T1000 (cell line): Measurements from ENCODE around the gene DOCK7.

Experiments used
- DNase-seq: peaks from one replicate; lab custom pipeline; 2025; ENCODE audit warnings: mixed read lengths; lab: John Stamatoyannopoulos, UW

The DOCK7 gene

GRCh38 chr1:62406576-62406975, 281.6 kb downstream of the DOCK7 start:
- no peak for DNase-seq

- no peak for DNase-seq
These were observed 282.9 kb downstream of the DOCK7 start for GRCh38 chr1:62405247-62405646.
